ENCODE measurements around the gene LTC4S. TPM values are rescaled to one million over a fixed set of nuclear protein-coding genes. Genes with fewer than 3 reads are reported as not detected.

Gene LTC4S
- total RNA-seq, 1 experiment from 2014 or later: not detected

Small RNA genes within 50 kb of the gene (small RNA-seq; reads per million reads assigned to genes)
- gene MIR1229: 0 to 0.14 reads per million in 2 experiments

Other genes with a start within 250 kb of the LTC4S start
- gene RUFY1, start 243.4 kb upstream of the LTC4S start, total RNA-seq (2014; rRNA removed; shearing (Covaris generic)): 15.7 and 21.8 TPM in 2 replicates
- gene HNRNPH1, start 170.3 kb upstream of the LTC4S start, total RNA-seq (2014; rRNA removed; shearing (Covaris generic)): 249 and 270 TPM in 2 replicates
- not detected in 2 replicates for gene CBY3, start 113.0 kb upstream of the LTC4S start, total RNA-seq (2014; rRNA removed; shearing (Covaris generic))
- gene CANX, start 95.0 kb upstream of the LTC4S start, total RNA-seq (2014; rRNA removed; shearing (Covaris generic)): 621 and 714 TPM in 2 replicates
- gene MAML1, start 61.2 kb upstream of the LTC4S start, total RNA-seq (2014; rRNA removed; shearing (Covaris generic)): 5.1 TPM in 2 replicates
- 87.6 and 90.0 TPM in 2 replicates for gene MGAT4B, start 12.9 kb downstream of the LTC4S start, total RNA-seq (2014; rRNA removed; shearing (Covaris generic))
- gene SQSTM1, start 26.9 kb downstream of the LTC4S start, total RNA-seq (2014; rRNA removed; shearing (Covaris generic)): 632 and 653 TPM in 2 replicates
- 6.8 and 9.7 TPM in 2 replicates for gene MRNIP, start 64.8 kb downstream of the LTC4S start, total RNA-seq (2014; rRNA removed; shearing (Covaris generic))
- 24.4 and 24.7 TPM in 2 replicates for gene TBC1D9B, start 113.9 kb downstream of the LTC4S start, total RNA-seq (2014; rRNA removed; shearing (Covaris generic))